ENCODE results near the gene PRKAR2B.
A peak's percentile ranks its signal among the peaks of the same experiment; 100 is the strongest.

The PRKAR2B gene

GRCh38 chr7:107044347-107045194 is at the start of gene PRKAR2B:
Gene PRKAR2B (plus strand): TSS chr7:107044705. CDS start chr7:107044908, 203 bp downstream.
- peak; percentile 74 to 82 for DNase-seq

- DNase-seq: no peak
These were observed 49.7 kb upstream of the PRKAR2B start for GRCh38 chr7:106994833-106995232.

GRCh38 chr7:106997487-106998271 is 46.8 kb upstream of the PRKAR2B start:
- no peak for DNase-seq

DNA sequence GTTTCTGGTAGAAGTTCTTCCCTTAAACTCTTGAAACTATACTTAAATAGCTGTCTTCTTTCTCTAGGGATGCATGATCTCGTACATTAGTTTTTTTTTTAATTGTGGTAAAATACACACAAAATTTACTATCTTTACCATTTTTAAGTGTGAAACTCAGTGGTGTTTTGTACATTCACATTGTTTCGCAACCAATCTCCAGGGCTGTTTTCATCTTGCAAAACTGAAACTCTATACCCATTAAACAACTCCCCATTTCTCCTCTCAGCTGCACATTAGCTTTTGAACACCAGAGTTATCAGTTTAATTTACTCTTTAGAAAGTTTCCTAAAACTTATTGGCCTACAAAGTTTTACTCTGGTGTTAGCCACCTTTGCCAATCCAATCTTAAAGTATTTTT is 45.5 kb upstream of the PRKAR2B start:
- no peak for DNase-seq

DNA sequence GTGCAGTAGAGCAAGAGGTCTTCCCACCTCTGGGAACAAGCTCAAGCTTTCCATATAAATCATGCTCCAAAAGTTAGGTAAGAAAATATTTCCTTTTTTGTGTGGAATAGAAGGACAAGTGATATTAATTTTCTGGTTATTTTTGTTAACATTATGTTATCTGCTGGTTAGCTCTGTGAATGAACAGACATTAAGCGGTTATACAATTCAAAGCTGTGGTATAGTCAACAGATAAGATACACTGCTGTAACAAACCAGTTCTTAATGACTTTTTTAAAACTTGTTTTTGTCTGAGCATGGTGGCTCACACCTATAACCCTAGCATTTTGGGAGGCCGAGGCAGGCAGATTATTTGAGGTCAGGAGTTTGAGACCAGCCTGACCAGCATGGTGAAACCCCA is 43.0 kb upstream of the PRKAR2B start:
- no peak for DNase-seq

DNA sequence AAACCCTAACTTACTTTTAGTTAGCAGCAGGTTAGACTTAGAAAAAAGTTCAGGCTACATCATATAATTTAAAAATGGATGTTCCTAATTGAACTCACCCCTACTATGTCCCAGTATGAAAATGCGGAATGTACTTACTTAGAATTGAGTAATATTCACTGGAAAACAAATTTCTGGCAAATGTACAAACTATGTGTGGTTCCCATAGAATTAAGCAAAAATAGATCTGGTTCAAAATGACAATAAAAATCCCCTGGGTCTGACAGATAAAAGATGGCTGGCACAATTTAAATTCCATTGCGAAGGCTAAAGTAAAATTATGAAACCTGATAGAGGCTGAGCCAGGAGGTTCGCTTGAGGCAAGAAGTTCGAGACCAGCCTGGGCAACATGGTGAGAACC is 42.4 kb upstream of the PRKAR2B start:
- DNase-seq: no peak

DNA sequence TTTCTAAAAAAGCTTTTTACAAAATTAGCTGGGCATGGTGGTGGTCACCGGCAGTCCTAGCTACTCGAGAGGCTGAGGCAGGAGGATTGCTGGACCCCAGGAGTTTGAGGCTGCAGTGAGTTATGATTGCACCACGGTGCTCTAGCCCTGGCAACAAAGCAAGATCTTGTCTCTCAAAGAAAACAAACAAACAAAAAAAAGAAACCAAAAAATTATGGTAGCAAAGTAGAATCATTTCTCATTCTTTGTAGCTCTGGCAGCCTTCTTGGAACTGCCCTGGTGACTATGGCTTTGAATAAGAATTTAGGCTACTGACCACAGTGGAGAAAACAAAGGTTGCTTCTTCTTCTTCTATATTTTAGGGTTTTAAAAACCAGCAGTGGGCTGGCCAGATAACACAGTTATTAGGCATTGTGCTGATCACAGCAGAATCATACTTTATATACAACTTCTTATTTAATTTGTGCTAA is 41.9 kb upstream of the PRKAR2B start:
- DNase-seq: no peak

- DNase-seq: no peak
These were observed 37.3 kb upstream of the PRKAR2B start for GRCh38 chr7:107007007-107007891.

GRCh38 chr7:107007892-107008287 is 36.6 kb upstream of the PRKAR2B start:
- DNase-seq: no peak

GRCh38 chr7:107009846-107010203 is 34.7 kb upstream of the PRKAR2B start:
- DNase-seq: no peak

- DNase-seq: no peak
These were observed 31.8 kb upstream of the PRKAR2B start for GRCh38 chr7:107012691-107013090.

- DNase-seq: no peak
These were observed 30.0 kb upstream of the PRKAR2B start for GRCh38 chr7:107014387-107015023.

GRCh38 chr7:107016312-107016711 is 28.2 kb upstream of the PRKAR2B start:
- no peak for DNase-seq

- no peak for DNase-seq
These were observed 26.4 kb upstream of the PRKAR2B start for GRCh38 chr7:107017965-107018719.

DNA sequence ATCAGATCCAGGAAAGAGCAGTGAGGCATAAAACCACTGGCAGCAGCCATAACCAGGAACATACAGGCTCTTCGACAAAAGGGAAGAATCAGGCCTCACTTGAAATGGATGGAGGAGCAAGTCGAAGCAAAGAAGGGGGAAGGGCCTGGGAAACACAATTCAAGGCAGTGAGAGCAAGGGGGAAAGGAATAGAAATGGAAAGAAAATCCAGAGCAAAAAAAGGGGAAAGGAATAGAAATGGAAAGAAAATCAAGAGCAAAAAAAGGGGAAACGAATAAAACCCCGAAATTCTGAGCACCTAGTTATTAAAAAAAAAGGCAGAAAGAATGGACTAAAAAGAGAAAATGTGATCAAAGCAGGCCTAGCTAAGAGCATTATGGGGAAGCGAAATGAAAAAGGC is 24.1 kb upstream of the PRKAR2B start:
- no peak for DNase-seq

GRCh38 chr7:107021600-107021999 is 22.9 kb upstream of the PRKAR2B start:
- DNase-seq: no peak

DNA sequence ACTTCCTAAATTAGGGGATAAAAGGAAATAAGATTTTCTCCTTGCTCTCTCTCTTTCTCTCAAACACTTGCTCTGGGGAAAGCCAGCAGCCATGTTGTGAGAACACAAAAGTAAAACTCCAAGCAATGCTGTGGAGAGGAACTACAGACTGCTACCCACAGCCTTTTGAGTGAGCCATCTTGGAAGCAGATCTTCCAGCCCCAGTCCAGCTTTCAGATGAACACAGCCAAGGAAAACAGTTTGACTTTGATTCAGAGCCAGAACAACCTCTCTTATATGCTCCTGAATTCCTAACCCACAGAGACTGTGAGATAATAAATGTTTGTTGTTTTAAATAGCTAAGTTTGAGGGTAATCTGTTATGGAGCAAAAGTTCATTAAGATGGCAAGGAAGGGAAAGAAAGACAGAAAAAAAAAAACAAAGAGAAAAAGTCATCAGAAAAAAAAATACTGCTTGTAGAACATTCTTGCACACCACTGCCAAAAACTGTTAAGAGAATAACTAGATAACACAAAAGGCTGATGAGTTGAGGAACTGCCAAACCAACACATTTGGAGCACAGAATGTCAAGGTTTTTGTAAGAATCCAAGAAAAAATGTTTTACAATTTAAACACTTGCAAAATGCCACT is 20.9 kb upstream of the PRKAR2B start:
- no peak for DNase-seq

DNA sequence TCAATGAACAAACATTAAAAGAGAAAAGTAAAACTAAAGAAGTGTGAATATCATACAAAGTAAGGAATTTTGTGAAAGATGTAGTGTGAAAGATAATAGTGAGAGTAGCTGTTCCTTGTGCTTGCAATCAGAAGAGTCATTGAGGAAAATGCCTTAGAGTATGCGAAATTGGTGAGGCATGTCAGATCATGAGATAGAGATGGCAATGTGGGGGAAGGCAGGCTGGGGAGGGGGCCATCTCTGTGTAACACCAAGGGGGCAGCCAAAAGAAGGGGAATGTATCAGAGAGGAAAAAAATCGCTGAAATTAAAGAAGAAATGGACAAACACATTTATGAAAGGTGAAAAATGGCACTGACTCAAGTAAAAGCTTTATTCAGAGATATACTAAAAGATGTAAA is 19.6 kb upstream of the PRKAR2B start:
- DNase-seq: no peak

DNA sequence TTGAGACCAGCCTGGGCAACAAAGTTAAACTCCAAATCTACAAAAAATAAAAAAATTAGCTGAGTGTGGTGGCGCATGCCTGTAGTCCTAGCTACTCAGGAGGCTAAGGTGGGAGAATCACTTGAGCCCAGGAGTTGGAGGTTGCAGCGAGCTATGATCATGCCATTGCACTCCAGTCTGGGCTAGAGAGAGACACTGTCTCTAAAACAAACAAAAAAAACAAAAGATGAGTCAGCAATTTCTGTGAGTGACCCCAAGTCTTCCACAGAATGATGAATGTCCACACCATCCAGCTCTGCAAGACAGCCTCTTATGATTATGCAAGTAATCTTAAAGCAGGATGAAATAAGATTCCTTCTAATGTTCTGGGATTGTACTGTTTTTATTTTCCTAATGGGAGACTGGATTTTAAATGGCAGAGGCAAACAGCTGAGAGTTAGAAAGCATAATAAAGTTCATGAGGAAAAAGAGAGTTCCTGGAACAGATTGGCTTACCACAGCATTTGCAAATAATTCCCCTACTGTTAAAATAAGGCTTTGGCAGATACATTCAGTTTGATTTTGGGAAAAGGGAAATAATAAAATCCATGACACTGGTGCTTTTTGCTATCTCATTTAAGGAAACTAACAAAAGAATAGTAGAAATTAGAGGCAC is 18.9 kb upstream of the PRKAR2B start:
- no peak for DNase-seq

- no peak for DNase-seq
These were observed 18.3 kb upstream of the PRKAR2B start for GRCh38 chr7:107026166-107026565.

DNA sequence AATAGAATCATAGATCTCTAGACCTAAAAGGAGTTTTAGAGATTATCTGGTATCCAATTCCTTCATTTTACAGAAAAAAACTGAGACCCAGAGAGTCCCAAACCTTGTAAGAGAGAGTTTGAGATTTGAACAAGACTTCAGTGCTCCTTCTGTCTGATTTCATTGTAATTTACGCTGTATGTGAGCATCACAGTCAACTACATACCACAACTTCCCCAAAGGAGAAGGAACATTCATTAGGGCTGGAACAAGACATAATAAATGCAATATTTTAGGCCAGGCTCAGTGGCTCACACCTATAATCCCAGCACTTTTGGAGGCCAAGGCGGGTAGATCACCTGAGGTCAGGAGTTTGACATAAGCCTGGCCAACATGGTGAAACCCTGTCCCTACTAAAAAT is 17.3 kb upstream of the PRKAR2B start:
- DNase-seq: no peak
